BE2C (cell line): ENCODE results near the gene CCNF.

Experiments used
- DNase-seq: peaks from one replicate; pipeline ENCODE4 v3.0.0-alpha.2; 2020
- H3K27me3 ChIP-seq: fragments of 250-450 bp; sonication (Bioruptor Pico); 2 replicates; pipeline ENCODE4 v1.5.1; 2020; ENCODE audit warnings: mild to moderate bottlenecking
- H3K36me3 ChIP-seq: fragments of 250-450 bp; sonication (Bioruptor Pico); 2 replicates; pipeline ENCODE4 v1.5.1; 2020; ENCODE audit warnings: mild to moderate bottlenecking
- H3K4me1 ChIP-seq: fragments of 250-450 bp; sonication (Bioruptor Pico); 2 replicates; pipeline ENCODE4 v1.5.1; 2020
- H3K4me3 ChIP-seq: 2 replicates; pipeline ENCODE4 v1.5.1; 2011; ENCODE audit warnings: low read depth, low read length
- H3K9me3 ChIP-seq: fragments of 250-450 bp; sonication (Bioruptor Pico); 2 replicates; pipeline ENCODE4 v1.5.1; 2020
- CTCF ChIP-seq: IDR thresholded peaks from 2 replicates; pipeline ENCODE4 v1.5.1; 2012; ENCODE audit warnings: mild to moderate bottlenecking, low read depth, low read length

The CCNF gene

DNA sequence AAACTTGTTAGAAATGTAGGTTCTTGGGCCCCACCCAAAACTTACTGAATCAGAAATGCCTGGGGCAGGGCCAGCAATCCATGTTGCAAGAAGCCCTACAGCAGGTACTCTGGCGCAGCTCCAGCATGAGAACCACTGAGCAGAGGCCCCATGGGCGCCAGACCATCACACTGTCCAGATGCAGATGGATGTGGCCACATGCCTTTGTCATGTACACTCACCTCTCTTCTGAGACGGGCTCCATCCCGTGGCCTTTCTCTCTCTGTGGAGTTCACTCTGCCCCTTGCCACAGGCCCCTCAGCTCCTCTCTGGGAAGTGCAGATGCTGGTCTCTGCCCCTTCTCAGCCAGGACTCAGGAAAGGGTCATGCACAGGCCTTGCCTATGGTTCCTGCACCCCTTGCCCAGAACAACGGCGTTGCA is 2.3 kb upstream of the CCNF start:
- H3K4me3 ChIP-seq = no peak overlapping the region
- no peaks in the 10 kb centered on the region for H3K27me3 ChIP-seq
- H3K4me1 ChIP-seq = peaks cover 5% of the 10 kb centered on the region; the same call in 1 of the 2 replicates
- TF ChIP-seq CTCF = no peak
- peak; percentile 57 for DNase-seq
- H3K36me3 ChIP-seq = peaks cover 17% of the 10 kb centered on the region
- no peaks in the 10 kb centered on the region for H3K9me3 ChIP-seq

DNA sequence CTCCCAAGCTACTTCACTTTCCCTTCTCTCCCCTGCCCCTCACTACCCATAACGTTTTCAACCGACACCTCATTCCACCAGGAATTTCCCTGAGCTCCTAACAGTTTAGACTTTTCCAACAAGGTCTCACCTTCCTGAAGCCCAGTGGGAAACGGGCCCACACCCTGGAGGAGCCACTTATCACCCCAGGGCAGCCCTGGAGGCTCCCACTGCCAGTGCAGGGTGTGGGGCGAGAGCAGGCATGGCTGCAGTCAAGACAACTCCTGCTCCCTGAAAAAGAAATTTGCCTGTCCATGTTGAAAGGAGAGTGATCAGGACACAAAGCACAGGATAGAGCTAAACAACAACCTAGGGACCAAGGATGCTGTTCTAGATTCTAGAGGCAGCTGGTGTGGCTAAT is 1.7 kb upstream of the CCNF start:
- Histone ChIP-seq H3K9me3 (no peaks in the 10 kb centered on the region), H3K36me3 (peaks cover 23% of the 10 kb centered on the region), H3K4me1 (peaks cover 5% of the 10 kb centered on the region; the same call in 1 of the 2 replicates), H3K4me3 (no peak overlapping the region), H3K27me3 (no peaks in the 10 kb centered on the region)
- DNase-seq = no peak
- TF ChIP-seq CTCF = no peak

DNA sequence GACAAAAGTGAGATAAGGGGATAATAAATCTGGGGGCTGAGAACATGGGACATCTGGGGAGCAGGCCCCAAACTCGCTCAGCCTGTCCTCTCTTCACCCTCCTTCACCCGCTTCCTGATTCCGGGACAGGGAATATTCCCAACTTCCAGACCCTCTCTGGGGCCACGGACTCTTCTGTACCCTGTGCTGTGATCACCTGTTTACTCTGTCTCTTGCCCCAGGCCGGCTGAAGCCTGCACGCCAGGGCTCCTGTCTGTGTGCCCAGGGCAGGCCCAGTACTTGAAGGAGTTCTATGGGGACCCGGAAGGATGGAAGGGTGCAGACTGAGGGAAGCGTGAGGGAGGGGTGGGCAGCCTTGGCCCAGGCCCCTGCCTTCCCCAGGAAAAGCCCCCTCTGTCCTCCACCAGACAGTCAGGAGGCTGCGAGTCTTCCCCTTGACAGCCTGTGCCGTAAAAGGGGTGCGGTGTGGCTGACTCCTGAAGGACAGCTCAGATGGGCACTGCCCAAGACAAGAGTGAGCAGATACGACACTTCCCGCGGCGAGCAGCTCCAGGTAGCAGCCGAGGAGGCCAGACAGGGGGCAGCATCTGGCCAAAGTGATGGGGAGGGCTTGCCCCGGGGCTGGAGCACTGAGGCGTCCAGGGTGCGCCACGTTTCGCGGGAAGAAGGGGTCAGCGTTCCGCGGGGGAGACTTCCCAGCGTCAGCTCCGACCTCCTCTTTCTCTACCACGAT is 1.0 kb upstream of the CCNF start:
- peaks cover 5% of the 10 kb centered on the region; the same call in 1 of the 2 replicates for H3K4me1 ChIP-seq
- peak; percentile 40 for DNase-seq

GRCh38 chr16:2428784-2429033 is 538 bp upstream of the CCNF start:
- DNase-seq = no peak
- H3K9me3 ChIP-seq = no peaks in the 10 kb centered on the region

More for the DNA sequence above, 1.0 kb upstream of the CCNF start:
- peaks cover 30% of the 10 kb centered on the region for H3K36me3 ChIP-seq
- TF ChIP-seq CTCF = peak; percentile 20; the same call in 1 of the 2 replicates
- peak overlapping the region; percentile 63 for H3K4me3 ChIP-seq
- H3K9me3 ChIP-seq = no peaks in the 10 kb centered on the region
- H3K27me3 ChIP-seq = no peaks in the 10 kb centered on the region

GRCh38 chr16:2429771-2430663 is 770 bp downstream of the CCNF start:
- peak; percentile 47 for TF ChIP-seq CTCF
- Histone ChIP-seq H3K27me3 (no peaks in the 10 kb centered on the region), H3K9me3 (no peaks in the 10 kb centered on the region), H3K4me1 (peaks cover 5% of the 10 kb centered on the region; the same call in 1 of the 2 replicates), H3K4me3 (peak overlapping the region; percentile 95), H3K36me3 (peaks cover 47% of the 10 kb centered on the region)
- DNase-seq = peak; percentile 37

More at GRCh38 chr16:2428784-2429033, 538 bp upstream of the CCNF start:
- TF ChIP-seq CTCF = no peak
- Histone ChIP-seq H3K27me3 (no peaks in the 10 kb centered on the region), H3K4me3 (peak overlapping the region; percentile 63), H3K4me1 (peaks cover 5% of the 10 kb centered on the region; the same call in 1 of the 2 replicates), H3K36me3 (peaks cover 35% of the 10 kb centered on the region)
